GM19238 (cell line): ENCODE results near the gene MELTF.

Experiments
- DNase-seq: peaks from one replicate; pipeline ENCODE4 v3.0.0; 2011; ENCODE audit warnings: low spot score; ENCODE audit not compliant: insufficient read length

The MELTF gene

GRCh38 chr3:197010556-197011351 lies 18.9 kb downstream of the MELTF start:
- DNase-seq, result no peak

GRCh38 chr3:197009532-197010019 lies 20.0 kb downstream of the MELTF start:
- no peak for DNase-seq

DNA sequence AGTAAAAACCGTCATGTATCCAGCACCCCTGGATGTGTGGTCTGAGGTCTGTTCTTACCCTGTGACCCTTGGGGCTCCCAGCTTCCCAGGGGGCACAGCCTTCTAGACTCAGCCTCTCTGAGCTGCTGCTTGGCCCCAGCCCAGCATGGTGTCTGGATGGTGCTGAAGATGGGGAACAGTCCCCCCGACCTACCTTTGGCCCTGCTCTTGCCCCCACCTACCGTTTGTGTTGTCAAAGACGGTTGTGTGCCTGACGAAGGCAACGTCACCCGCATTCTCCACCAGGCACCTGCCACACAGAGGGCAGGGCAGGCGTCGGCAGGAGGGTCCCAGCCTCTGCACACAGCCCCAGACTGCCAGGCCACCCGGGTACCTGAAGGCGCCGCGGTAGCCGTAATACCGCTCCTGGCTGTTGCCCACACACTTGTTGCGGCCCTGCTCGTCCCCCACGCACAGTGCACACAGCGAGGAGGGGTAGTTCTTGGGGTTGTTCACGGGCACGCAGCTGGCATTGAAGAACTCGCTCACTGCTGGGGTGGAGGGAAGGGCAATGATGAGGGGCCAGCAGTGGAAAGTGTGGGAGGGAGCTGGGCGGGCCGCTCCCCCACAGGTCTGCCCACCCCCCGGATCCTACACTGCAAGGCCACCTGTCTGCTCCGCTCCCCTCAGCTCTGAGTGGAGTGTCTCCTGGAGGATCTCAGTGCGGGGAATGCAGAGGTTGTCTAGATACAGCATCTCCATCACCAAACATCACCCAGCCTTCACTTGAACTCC lies 21.0 kb downstream of the MELTF start:
- DNase-seq, result no peak

- DNase-seq, result no peak
Observed at GRCh38 chr3:197007953-197008352, 21.7 kb downstream of the MELTF start.

DNA sequence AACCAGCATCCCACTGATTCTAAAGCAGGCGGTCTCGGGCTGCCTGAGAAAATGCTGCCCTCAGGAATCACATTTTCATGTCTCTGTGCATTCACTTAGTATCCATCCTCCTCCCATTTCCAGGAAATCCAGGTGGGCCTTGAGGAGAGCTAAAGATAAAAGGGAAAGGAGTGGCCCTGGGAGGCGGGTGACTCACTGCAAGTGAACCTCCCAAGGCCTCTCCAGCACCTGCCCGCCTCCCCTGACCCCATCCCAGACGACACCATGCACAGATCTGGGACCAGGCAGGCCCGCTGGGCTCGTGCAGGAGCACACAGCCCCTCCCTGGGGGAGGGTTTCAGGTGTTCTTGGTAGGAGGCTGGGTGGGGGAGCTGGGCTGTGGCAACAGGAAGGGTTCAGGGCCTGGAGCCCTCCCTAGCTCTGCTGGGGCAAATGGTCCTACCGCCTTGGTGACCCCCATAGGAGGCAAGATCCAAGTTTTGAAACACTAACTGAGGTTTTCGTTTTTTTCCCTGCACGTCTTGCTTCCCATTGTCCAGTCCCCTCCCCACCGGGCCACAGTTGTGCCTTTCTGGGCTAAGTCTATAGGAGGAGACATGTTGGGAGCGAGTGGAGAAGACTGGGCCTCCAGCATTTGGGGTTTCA lies 22.2 kb downstream of the MELTF start:
- no peak for DNase-seq

DNA sequence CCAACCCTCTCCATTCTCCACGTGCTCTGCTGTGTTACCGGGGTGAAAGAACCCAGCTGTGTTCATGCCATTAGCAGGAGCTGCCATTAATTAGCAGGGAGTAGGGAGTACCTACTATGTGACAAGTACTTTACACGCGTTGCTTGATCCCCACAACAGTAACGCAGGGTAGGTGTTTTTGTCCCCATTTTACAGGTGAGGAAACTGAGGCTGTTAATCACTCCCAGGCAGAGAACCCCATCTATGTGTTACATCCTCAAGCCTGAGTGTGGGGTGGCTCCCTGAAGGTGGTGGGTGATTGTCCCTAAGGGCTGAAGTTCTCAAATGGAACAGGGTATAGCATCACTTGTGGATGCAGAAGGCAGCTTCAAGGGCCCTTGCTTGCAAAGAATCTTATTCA lies 22.8 kb downstream of the MELTF start:
- DNase-seq, result no peak

DNA sequence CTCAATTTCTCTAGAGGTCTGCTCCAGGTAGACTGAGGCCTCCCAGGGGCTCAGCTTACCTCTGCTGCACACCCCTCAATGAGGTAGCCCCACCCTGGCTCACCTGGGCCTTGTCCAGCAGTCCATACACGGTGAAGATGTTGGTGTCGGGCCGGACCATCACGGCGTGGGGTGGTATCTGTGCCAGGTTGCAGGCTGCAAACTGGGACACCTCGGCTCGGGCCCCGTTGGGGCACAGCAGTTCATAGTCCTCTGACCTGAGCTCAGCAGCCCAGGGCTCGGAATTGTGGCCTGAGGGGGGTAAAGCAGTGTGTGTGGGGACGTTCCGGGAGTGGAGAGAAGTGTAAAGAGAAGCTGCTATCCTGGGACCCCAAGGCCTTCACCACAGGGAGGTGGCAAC lies 23.2 kb downstream of the MELTF start:
- DNase-seq, result no peak

DNA sequence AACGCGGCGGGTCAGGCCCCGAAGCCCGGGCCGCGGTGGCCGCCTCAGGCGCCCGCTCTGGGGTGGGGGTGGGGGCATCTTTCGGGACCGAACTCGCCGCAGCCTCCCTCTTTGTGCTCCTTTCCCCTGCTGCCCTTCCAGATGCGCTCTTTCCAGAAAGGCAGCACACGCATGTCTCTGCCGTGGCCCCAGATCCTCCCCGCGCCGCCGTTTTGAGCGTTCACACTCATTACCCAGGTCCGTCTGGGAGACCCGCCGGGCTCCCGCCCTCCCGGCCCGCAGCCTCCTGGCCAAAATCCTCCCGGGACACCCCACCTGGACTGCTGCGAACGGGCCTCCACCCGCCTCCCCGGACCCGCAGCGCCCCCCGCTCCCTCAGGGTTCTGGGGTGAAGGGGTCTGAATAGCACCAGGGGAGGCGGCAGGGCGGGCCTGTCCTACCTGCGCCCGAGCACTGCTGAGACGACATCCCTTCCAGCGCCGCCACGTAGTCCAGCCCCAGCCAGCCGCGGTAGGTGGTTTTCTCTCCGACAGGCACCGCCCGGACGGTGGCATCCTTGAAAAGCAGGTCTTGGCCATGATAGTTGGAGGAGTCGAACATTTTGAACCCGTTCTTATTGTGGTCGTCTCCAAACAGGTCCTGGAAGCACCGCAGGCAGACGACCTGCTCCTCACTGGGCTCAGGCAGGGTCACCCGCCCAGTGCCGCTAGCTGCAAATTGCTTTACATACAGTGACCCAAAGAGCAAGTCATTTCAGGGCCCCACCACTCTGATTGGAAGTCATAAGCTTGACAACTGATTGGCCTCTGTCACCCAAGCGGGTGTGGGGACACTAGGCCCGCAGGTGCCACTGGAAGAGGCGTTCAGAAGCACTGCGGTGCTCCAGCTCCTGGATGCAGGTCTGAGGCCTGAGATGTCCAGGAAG lies 25.9 kb downstream of the MELTF start:
- no peak for DNase-seq

- peak; percentile 98 for DNase-seq
Observed at GRCh38 chr3:197002701-197003454, 26.7 kb downstream of the MELTF start.

GRCh38 chr3:197001972-197002700 lies 27.5 kb downstream of the MELTF start:
- no peak for DNase-seq

GRCh38 chr3:197001106-197001971 lies 28.3 kb downstream of the MELTF start:
- no peak for DNase-seq

DNA sequence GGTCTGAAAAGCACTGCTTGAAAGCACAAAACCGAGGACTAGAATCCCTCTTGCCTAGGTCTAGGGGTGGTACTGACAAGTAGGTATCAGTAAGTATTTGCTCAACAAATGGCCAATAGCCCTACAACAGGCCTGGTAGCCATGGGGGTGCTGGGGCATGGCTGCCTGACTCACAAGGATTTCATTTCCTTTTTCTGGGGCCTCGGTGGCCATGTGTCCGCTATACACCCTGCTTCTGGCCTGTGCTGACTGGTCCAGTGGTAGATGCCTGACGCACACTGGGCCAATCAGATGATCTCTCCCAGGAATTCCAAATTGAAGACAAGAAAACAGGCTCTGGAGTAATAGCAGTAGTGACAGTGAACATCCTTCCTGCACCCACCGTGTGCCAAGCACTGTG lies 29.4 kb downstream of the MELTF start:
- DNase-seq, result no peak

DNA sequence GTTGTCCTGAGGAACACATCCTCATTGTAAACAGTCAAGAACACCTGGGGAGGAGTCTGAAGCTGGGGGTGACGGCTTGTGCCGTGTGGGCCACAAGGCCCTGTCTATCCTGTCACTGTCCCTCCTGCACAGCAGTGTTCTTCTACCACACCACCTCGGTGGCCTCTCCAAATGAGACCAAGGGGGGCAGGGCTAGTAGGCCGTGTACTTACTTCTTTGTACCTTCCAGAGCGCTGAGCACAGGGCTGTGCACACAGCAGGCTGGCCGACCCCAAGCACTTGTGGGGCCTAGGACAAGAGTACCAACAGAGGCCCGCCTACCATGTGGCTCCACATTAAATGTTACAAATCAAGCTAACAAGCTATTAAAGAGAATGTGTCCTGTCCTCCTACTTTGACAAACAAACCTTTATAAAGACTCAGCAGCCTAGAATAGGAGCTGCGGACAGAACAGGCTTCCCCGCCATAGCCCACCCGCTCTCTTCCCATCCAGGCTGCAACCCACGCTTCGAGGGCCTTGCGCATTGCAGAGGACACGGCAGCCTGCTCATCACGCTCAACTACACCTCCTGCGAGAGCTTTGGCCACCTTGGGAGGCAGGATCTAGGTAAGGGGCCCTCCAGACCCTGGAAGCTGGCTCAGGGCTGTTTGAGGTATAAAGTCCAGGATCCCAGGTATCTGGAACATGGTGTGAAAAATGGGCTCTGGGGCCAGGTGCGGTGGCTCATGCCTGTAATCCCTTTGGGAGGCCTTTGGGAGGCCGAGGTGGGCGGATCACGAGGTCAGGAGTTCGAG lies 30.5 kb downstream of the MELTF start:
- DNase-seq, result no peak

DNA sequence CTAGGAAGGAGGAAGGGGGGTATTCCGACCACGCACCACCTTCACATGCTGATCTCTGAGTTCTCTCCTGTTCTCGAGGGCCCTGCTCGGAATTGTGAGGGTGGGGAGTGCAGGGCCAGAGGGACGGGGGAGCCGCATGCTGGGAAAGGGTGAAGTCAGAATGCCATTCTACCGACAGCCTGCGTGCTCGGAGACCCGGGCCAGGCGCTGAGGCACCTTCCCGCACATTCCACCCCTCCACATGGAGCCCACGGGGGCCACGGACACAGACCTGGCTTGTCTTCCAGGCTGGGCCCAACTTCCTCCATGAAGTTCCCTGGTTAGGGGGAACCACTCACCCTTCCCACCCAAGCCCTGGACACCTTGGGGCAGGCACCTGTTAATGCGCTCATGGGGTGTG lies 32.3 kb downstream of the MELTF start:
- DNase-seq, result no peak

DNA sequence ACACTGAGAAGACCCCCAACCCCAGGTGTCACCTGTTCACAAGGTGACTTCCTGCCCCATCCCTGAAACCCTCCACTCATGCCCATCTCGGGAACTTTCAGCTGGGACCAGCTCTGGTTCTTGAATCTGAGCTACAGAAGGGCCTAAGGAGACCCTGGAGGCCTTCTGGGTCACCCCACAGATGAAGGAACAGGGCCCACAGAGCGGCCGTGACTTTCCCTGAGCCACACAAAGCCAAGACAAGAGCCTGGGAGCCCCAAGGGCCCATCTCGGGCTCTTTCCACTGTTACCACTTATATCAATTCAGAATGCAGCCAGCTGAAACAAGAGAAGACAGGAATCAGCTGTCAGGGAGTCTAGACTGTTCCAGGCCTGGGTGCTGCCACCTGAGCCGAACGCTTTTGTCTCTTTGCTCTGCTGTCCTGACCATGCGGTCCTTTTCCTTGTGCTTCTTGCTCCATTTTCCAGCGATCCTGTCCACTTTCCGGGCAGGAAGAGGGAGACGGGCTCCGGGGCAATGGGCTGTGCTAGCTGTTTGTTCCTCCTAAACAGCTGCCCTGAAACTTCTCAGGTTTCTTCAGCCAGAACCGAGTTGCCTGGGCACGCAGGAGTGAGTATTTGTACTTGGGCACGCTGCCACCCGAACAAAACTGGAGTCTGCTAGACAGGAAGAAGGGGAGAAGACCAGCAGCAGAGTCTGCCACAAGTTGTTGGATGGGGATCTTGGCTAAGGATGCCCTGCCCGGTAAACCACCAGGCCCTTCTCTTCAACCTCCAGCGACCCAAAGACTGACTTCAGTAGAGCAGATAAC lies 33.0 kb downstream of the MELTF start:
- DNase-seq, result no peak

DNA sequence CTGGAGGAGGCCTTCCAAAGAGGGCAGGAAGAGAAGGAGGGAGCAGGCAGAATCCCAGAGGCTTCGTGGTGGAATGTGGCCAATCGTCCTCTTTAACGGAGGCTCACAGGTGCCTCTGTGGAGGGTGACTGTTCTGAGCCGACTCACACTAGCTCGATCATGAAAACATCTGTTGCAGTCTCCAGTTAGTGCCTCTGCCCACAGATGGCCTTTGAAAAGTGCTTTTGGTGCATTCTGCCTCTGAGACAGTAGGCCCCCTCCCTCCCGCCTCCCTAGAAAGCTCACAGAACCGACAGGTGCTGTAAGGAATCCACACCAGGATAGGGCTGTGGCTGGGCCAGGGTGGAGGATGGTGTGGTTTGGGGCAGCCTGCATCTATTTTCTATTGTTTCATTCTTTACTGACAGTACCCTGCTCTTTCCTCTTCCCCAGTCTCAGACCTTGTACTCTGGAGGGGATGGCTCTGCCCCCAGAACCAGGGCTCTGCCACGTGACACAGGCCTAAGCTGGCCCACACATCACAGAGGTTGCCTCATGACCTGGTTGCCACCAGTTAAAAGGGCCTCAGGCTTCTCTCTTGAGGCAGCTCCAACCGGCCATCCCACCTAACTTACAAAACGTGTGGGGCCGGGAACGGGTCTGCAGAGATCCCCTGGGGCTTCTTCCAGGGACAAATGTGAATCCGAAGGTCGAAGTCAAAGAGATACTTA lies 33.8 kb downstream of the MELTF start:
- no peak for DNase-seq
